SK-N-SH treated with all-trans-retinoic acid at 6 μM for 48 hours (cell line): ENCODE data around the gene NBAS.

Experiments
- ATAC-seq: fragments of 200-7000 bp; cut with Tn5 transposase; 3 replicates; pipeline ENCODE4 v1.9.1; 2020; ENCODE audit warnings: mild to moderate bottlenecking, moderate library complexity
- BACH2 ChIP-seq: fragments of 250-450 bp; sonication (Bioruptor Pico); IDR thresholded peaks from 2 replicates; pipeline ENCODE4 v1.9.0; 2021; ENCODE audit warnings: mild to moderate bottlenecking, borderline replicate concordance
- CSDC2 ChIP-seq: fragments of 250-450 bp; sonication (Bioruptor Pico); IDR thresholded peaks from 2 replicates; pipeline ENCODE4 v1.5.0; 2020; ENCODE audit warnings: mild to moderate bottlenecking, moderate library complexity
- CSRNP3 ChIP-seq: fragments of 250-450 bp; sonication (Bioruptor Pico); IDR thresholded peaks from 2 replicates; pipeline ENCODE4 v1.5.1; 2021; ENCODE audit warnings: mild to moderate bottlenecking, moderate library complexity
- ESRRG ChIP-seq: fragments of 250-450 bp; sonication (Bioruptor Pico); IDR thresholded peaks from 2 replicates; pipeline ENCODE4 v1.6.1; 2021; ENCODE audit warnings: mild to moderate bottlenecking
- GLIS3 ChIP-seq: fragments of 250-450 bp; sonication (Bioruptor Pico); IDR thresholded peaks from 2 replicates; pipeline ENCODE4 v1.5.0; 2020; ENCODE audit warnings: mild to moderate bottlenecking, moderate library complexity
- OSR1 ChIP-seq: fragments of 250-450 bp; sonication (Bioruptor Pico); IDR thresholded peaks from 2 replicates; pipeline ENCODE4 v1.8.0; 2022; ENCODE audit warnings: moderate library complexity, mild to moderate bottlenecking, inconsistent platforms
- RARB ChIP-seq: fragments of 250-450 bp; sonication (Bioruptor Pico); IDR thresholded peaks from 2 replicates; pipeline ENCODE4 v1.8.0; 2021; ENCODE audit warnings: mild to moderate bottlenecking, moderate library complexity
- SNAI2 ChIP-seq: fragments of 250-450 bp; sonication (Bioruptor Pico); IDR thresholded peaks from 2 replicates; pipeline ENCODE4 v1.5.0; 2020; ENCODE audit warnings: mild to moderate bottlenecking, moderate library complexity
- TCF4 ChIP-seq: fragments of 250-450 bp; sonication (Bioruptor Pico); IDR thresholded peaks from 2 replicates; pipeline ENCODE4 v1.8.0; 2021; ENCODE audit warnings: mild to moderate bottlenecking, moderate library complexity, borderline replicate concordance
- TOX ChIP-seq: fragments of 250-450 bp; sonication (Bioruptor Pico); IDR thresholded peaks from 2 replicates; pipeline ENCODE4 v1.8.0; 2021; ENCODE audit warnings: mild to moderate bottlenecking, moderate library complexity, borderline replicate concordance
- ZC3H10 ChIP-seq: fragments of 250-450 bp; sonication (Bioruptor Pico); IDR thresholded peaks from 2 replicates; pipeline ENCODE4 v1.5.1; 2021; ENCODE audit warnings: mild to moderate bottlenecking, moderate library complexity
- ZFP3 ChIP-seq: fragments of 250-450 bp; sonication (Bioruptor Pico); IDR thresholded peaks from 2 replicates; pipeline ENCODE4 v1.5.0; 2020; ENCODE audit warnings: mild to moderate bottlenecking, moderate library complexity
- ZFP30 ChIP-seq: fragments of 450-650 bp; formaldehyde crosslinking; IDR thresholded peaks from 2 replicates; pipeline ENCODE4 v1.5.0; 2022; ENCODE audit warnings: mild to moderate bottlenecking, moderate library complexity
- ZNF70 ChIP-seq: fragments of 450-650 bp; formaldehyde crosslinking; IDR thresholded peaks from 2 replicates; pipeline ENCODE4 v1.5.0; 2020; ENCODE audit warnings: mild to moderate bottlenecking, moderate library complexity
- ZNF8 ChIP-seq: fragments of 450-650 bp; formaldehyde crosslinking; IDR thresholded peaks from 2 replicates; pipeline ENCODE4 v1.5.0; 2020; ENCODE audit warnings: mild to moderate bottlenecking, moderate library complexity
- TF ChIP-seq, protein P1 (sequence below): fragments of 250-450 bp; sonication (Bioruptor Pico); IDR thresholded peaks from 2 replicates; pipeline ENCODE4 v1.8.0; 2020; ENCODE audit warnings: mild to moderate bottlenecking, moderate library complexity, borderline replicate concordance
- TF ChIP-seq, protein P2 (sequence below): fragments of 250-450 bp; sonication (Bioruptor Pico); IDR thresholded peaks from 2 replicates; pipeline ENCODE4 v1.5.1; 2020; ENCODE audit warnings: low read depth, mild to moderate bottlenecking, moderate library complexity
- TF ChIP-seq, protein P3 (sequence below): fragments of 250-450 bp; sonication (Bioruptor Pico); IDR thresholded peaks from 2 replicates; pipeline ENCODE4 v1.5.0; 2020; ENCODE audit warnings: mild to moderate bottlenecking, moderate library complexity
- TF ChIP-seq, protein P4 (sequence below): fragments of 250-450 bp; sonication (Bioruptor Pico); IDR thresholded peaks from 2 replicates; pipeline ENCODE4 v1.8.0; 2021; ENCODE audit warnings: low read depth, mild to moderate bottlenecking, moderate library complexity, borderline replicate concordance

NBAS gene

DNA sequence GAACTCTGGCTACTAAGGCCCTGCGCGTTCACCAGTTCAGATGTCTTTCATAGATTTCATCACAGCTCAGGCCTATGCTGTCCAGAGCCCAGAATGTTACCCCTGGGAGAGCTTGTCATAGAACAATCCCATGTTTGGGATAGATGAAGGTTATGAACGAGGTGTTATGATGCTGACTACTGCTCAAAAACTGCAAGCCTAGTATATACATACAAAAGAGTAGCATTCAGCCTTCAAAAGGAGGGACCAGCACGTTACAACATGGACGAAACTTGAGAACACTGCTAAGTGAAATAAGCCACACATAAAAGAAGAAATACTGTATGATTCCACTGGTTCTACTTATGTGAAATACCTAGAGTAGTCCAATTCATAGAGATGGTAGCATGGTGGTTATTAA lies 401.9 kb downstream of the NBAS start:
- no peak for ATAC-seq
- TF ChIP-seq CSRNP3 (CRISPR knock-in tag), result no peak
- TF ChIP-seq, protein P1, sequence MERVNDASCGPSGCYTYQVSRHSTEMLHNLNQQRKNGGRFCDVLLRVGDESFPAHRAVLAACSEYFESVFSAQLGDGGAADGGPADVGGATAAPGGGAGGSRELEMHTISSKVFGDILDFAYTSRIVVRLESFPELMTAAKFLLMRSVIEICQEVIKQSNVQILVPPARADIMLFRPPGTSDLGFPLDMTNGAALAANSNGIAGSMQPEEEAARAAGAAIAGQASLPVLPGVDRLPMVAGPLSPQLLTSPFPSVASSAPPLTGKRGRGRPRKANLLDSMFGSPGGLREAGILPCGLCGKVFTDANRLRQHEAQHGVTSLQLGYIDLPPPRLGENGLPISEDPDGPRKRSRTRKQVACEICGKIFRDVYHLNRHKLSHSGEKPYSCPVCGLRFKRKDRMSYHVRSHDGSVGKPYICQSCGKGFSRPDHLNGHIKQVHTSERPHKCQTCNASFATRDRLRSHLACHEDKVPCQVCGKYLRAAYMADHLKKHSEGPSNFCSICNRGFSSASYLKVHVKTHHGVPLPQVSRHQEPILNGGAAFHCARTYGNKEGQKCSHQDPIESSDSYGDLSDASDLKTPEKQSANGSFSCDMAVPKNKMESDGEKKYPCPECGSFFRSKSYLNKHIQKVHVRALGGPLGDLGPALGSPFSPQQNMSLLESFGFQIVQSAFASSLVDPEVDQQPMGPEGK, result no peak
- TF ChIP-seq TCF4, result no peak
- TF ChIP-seq ZFP3 (CRISPR knock-in tag), result no peak
- TF ChIP-seq, protein P2, sequence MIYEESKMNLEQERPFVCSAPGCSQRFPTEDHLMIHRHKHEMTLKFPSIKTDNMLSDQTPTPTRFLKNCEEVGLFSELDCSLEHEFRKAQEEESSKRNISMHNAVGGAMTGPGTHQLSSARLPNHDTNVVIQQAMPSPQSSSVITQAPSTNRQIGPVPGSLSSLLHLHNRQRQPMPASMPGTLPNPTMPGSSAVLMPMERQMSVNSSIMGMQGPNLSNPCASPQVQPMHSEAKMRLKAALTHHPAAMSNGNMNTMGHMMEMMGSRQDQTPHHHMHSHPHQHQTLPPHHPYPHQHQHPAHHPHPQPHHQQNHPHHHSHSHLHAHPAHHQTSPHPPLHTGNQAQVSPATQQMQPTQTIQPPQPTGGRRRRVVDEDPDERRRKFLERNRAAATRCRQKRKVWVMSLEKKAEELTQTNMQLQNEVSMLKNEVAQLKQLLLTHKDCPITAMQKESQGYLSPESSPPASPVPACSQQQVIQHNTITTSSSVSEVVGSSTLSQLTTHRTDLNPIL, result no peak
- TF ChIP-seq, protein P3, sequence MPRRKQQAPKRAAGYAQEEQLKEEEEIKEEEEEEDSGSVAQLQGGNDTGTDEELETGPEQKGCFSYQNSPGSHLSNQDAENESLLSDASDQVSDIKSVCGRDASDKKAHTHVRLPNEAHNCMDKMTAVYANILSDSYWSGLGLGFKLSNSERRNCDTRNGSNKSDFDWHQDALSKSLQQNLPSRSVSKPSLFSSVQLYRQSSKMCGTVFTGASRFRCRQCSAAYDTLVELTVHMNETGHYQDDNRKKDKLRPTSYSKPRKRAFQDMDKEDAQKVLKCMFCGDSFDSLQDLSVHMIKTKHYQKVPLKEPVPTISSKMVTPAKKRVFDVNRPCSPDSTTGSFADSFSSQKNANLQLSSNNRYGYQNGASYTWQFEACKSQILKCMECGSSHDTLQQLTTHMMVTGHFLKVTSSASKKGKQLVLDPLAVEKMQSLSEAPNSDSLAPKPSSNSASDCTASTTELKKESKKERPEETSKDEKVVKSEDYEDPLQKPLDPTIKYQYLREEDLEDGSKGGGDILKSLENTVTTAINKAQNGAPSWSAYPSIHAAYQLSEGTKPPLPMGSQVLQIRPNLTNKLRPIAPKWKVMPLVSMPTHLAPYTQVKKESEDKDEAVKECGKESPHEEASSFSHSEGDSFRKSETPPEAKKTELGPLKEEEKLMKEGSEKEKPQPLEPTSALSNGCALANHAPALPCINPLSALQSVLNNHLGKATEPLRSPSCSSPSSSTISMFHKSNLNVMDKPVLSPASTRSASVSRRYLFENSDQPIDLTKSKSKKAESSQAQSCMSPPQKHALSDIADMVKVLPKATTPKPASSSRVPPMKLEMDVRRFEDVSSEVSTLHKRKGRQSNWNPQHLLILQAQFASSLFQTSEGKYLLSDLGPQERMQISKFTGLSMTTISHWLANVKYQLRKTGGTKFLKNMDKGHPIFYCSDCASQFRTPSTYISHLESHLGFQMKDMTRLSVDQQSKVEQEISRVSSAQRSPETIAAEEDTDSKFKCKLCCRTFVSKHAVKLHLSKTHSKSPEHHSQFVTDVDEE (CRISPR knock-in tag), result no peak
- no peak for TF ChIP-seq RARB (CRISPR knock-in tag)

DNA sequence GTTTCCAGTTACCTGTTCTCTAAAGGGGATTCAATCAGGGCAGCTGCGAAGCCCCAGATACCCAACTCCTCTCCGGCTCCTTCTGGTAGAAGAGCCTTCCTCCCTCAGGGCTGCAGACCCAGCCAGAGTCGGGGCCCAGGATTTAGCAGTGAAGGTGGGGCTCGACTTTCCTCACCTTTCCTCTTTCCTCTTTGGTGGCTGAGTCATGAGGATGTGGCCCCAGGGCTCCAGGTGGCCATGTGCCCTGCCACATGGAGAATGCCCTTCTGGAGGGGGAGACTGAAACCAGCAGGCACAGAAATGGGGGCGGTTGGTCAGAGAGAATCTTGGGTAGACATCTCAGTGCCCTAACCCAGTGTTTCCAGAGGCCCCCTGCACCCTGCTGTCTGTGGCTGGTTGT lies 402.6 kb downstream of the NBAS start:
- TF ChIP-seq OSR1 (CRISPR knock-in tag) (no peak), CSDC2 (CRISPR knock-in tag) (no peak), ESRRG (CRISPR knock-in tag) (no peak), ZNF8 (CRISPR knock-in tag) (no peak), TCF4 (no peak), RARB (CRISPR knock-in tag) (no peak), ZNF70 (no peak), ZC3H10 (CRISPR knock-in tag) (no peak), ZFP30 (no peak), CSRNP3 (CRISPR knock-in tag) (no peak), GLIS3 (no peak), TOX (no peak), ZFP3 (CRISPR knock-in tag) (no peak), SNAI2 (no peak), BACH2 (CRISPR knock-in tag) (no peak)
- TF ChIP-seq, protein P3 (CRISPR knock-in tag), result no peak
- TF ChIP-seq, protein P4, sequence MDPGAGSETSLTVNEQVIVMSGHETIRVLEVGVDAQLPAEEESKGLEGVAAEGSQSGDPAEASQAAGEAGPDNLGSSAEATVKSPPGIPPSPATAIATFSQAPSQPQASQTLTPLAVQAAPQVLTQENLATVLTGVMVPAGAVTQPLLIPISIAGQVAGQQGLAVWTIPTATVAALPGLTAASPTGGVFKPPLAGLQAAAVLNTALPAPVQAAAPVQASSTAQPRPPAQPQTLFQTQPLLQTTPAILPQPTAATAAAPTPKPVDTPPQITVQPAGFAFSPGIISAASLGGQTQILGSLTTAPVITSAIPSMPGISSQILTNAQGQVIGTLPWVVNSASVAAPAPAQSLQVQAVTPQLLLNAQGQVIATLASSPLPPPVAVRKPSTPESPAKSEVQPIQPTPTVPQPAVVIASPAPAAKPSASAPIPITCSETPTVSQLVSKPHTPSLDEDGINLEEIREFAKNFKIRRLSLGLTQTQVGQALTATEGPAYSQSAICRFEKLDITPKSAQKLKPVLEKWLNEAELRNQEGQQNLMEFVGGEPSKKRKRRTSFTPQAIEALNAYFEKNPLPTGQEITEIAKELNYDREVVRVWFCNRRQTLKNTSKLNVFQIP (CRISPR knock-in tag), result no peak
- TF ChIP-seq, protein P1, result no peak
- ATAC-seq, result no peak
